ENCODE results near the gene OST4.

DNA sequence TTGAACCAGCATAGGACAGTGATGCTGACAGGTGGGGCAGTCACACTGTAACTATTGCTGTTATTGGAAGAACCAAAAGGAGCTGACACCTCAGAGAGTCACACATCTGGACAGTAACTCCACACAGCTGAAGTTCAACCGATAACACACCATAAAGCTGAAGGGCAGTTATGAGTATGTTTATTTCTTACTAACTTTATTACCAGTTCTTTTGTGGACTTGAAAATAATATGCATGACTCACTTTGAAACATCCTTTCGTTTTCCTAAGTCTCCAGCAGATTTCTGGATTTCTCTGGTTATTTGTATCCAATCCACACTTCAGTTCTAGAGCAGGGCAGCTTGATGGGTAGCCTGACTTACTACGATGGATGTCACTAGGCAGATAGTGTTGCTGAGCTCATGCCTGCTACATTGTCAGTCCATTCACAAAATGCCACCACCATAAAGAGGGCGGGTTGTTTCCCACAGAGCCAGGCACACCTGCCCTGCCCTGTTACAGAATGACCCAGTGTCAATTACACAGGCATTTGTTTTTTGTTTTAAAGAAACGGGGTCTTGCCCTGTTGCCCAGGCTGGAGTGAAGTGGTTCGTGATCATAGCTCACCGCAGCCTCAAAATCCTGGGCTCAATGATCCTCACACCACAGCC lies 28.3 kb downstream of the OST4 start:
- TF ChIP-seq, protein P1, sequence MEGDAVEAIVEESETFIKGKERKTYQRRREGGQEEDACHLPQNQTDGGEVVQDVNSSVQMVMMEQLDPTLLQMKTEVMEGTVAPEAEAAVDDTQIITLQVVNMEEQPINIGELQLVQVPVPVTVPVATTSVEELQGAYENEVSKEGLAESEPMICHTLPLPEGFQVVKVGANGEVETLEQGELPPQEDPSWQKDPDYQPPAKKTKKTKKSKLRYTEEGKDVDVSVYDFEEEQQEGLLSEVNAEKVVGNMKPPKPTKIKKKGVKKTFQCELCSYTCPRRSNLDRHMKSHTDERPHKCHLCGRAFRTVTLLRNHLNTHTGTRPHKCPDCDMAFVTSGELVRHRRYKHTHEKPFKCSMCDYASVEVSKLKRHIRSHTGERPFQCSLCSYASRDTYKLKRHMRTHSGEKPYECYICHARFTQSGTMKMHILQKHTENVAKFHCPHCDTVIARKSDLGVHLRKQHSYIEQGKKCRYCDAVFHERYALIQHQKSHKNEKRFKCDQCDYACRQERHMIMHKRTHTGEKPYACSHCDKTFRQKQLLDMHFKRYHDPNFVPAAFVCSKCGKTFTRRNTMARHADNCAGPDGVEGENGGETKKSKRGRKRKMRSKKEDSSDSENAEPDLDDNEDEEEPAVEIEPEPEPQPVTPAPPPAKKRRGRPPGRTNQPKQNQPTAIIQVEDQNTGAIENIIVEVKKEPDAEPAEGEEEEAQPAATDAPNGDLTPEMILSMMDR (IDR thresholded peaks at IDR 0.05; ENCODE audit: insufficient read depth, low read length, poor library complexity, severe bottlenecking) = no peak
- TF ChIP-seq EZH2phosphoT487 (conservative IDR thresholded peaks at IDR 0.05; ENCODE audit: low read length) = no peak
